ENCODE data around the gene MDP1. TPM values are rescaled to one million over a fixed set of nuclear protein-coding genes. Genes with fewer than 3 reads are reported as not detected.

MDP1 gene
- polyA plus RNA-seq, 2 of the 4 experiments (the other 2 are of a cell fraction): 21.6 to 38.6 TPM

- ATAC-seq (no peak), FAIRE-seq (no peak), DNase-seq (ENCODE audit: low read depth in 1 of 2, low spot score in 1 of 2) (no peak)
- CTCF ChIA-PET: interaction anchor here (1.1 to 8.0 kb wide), 3 partner anchors 8 to 18 kb away, joined by 4 to 64 read pairs (median 4); partner anchors contain the start of gene IRF9
- Histone ChIP-seq H3K27ac (no peak overlapping the region), H3K9me3 (no peaks in the 10 kb centered on the region), H3K4me1 (no peaks in the 10 kb centered on the region), H3K4me3 (no peak overlapping the region), H3K4me2 (no peak overlapping the region)
- POLR2A ChIA-PET: interaction anchor here (1.7 to 1.9 kb wide), 2 partner anchors 10 to 18 kb away, joined by 5 to 9 read pairs; partner anchors contain the start of genes IPO4 and IRF9
- no peak for TF ChIP-seq HOXA7 (CRISPR knock-in tag; IDR thresholded peaks at IDR 0.05)
- no peak for TF ChIP-seq CHD4 (IDR thresholded peaks at IDR 0.05; ENCODE audit: borderline replicate concordance)
- TF ChIP-seq, protein P1, sequence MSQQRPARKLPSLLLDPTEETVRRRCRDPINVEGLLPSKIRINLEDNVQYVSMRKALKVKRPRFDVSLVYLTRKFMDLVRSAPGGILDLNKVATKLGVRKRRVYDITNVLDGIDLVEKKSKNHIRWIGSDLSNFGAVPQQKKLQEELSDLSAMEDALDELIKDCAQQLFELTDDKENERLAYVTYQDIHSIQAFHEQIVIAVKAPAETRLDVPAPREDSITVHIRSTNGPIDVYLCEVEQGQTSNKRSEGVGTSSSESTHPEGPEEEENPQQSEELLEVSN (IDR thresholded peaks at IDR 0.05; ENCODE audit: borderline replicate concordance, low read depth): no peak
- no peak for TF ChIP-seq FOSL2 (IDR thresholded peaks at IDR 0.05)
- TF ChIP-seq FOSL2 (CRISPR knock-in tag; IDR thresholded peaks at IDR 0.05): no peak
- 88% methylated on average over 12 of the region's 12 CpGs for WGBS (ENCODE audit: missing lambda C conversion rate)
Observed at GRCh38 chr14:24178399-24179178, 37.3 kb downstream of the MDP1 start.

- Histone ChIP-seq H3K4me3 (no peak overlapping the region), H3K4me1 (no peaks in the 10 kb centered on the region), H3K4me2 (no peak overlapping the region), H3K27ac (no peak overlapping the region), H3K9me3 (no peaks in the 10 kb centered on the region)
- FAIRE-seq (no peak), ATAC-seq (no peak), DNase-seq (ENCODE audit: low read depth in 1 of 2, low spot score in 1 of 2) (no peak)
- TF ChIP-seq EHMT2 (IDR thresholded peaks at IDR 0.05; ENCODE audit: low read depth): no peak
- TF ChIP-seq MAFK (IDR thresholded peaks at IDR 0.05; ENCODE audit: partially characterized antibody): no peak
- no peak for TF ChIP-seq NPAS2 (CRISPR knock-in tag; IDR thresholded peaks at IDR 0.05; ENCODE audit: borderline replicate concordance)
- TF ChIP-seq ELK1 (IDR thresholded peaks at IDR 0.05; ENCODE audit: low read depth, low read length): no peak
- no peak for TF ChIP-seq TFCP2L1 (CRISPR knock-in tag; IDR thresholded peaks at IDR 0.05)
- TF ChIP-seq POLR2AphosphoS2 (conservative IDR thresholded peaks at IDR 0.05; ENCODE audit: low read length): no peak
- no peak for TF ChIP-seq ESRRA (IDR thresholded peaks at IDR 0.05; ENCODE audit: borderline replicate concordance, low read length)
- TF ChIP-seq, protein P1 (IDR thresholded peaks at IDR 0.05; ENCODE audit: borderline replicate concordance, low read depth): no peak
- TF ChIP-seq, protein P2, sequence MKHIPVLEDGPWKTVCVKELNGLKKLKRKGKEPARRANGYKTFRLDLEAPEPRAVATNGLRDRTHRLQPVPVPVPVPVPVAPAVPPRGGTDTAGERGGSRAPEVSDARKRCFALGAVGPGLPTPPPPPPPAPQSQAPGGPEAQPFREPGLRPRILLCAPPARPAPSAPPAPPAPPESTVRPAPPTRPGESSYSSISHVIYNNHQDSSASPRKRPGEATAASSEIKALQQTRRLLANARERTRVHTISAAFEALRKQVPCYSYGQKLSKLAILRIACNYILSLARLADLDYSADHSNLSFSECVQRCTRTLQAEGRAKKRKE (CRISPR knock-in tag; IDR thresholded peaks at IDR 0.05; ENCODE audit: low read depth): no peak
- TF ChIP-seq CBX8 (IDR thresholded peaks at IDR 0.05): no peak
- TF ChIP-seq HOXB13 (CRISPR knock-in tag; IDR thresholded peaks at IDR 0.05; ENCODE audit: low read depth): no peak
- TF ChIP-seq, protein P3, sequence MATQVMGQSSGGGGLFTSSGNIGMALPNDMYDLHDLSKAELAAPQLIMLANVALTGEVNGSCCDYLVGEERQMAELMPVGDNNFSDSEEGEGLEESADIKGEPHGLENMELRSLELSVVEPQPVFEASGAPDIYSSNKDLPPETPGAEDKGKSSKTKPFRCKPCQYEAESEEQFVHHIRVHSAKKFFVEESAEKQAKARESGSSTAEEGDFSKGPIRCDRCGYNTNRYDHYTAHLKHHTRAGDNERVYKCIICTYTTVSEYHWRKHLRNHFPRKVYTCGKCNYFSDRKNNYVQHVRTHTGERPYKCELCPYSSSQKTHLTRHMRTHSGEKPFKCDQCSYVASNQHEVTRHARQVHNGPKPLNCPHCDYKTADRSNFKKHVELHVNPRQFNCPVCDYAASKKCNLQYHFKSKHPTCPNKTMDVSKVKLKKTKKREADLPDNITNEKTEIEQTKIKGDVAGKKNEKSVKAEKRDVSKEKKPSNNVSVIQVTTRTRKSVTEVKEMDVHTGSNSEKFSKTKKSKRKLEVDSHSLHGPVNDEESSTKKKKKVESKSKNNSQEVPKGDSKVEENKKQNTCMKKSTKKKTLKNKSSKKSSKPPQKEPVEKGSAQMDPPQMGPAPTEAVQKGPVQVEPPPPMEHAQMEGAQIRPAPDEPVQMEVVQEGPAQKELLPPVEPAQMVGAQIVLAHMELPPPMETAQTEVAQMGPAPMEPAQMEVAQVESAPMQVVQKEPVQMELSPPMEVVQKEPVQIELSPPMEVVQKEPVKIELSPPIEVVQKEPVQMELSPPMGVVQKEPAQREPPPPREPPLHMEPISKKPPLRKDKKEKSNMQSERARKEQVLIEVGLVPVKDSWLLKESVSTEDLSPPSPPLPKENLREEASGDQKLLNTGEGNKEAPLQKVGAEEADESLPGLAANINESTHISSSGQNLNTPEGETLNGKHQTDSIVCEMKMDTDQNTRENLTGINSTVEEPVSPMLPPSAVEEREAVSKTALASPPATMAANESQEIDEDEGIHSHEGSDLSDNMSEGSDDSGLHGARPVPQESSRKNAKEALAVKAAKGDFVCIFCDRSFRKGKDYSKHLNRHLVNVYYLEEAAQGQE (IDR thresholded peaks at IDR 0.05): no peak
- no peak for TF ChIP-seq RCOR1 (IDR thresholded peaks at IDR 0.05; ENCODE audit: low read depth, low read length)
- no peak for TF ChIP-seq SMC3 (IDR thresholded peaks at IDR 0.05)
- TF ChIP-seq ZSCAN20 (CRISPR knock-in tag; IDR thresholded peaks at IDR 0.05): no peak
- no peak for TF ChIP-seq BHLHE40 (IDR thresholded peaks at IDR 0.05; ENCODE audit: low read depth, low read length)
- ChIA-PET CTCF (interaction anchor here (1.0 to 1.3 kb wide), 3 partner anchors 17 to 120 kb away, joined by 3 to 6 read pairs (median 4); partner anchors contain the start of gene IRF9), POLR2A (interaction anchor here (1.1 kb wide), 1 partner anchor 18 kb away, joined by 5 read pairs; the partner anchor contains the start of gene TM9SF1)
- WGBS (ENCODE audit: missing lambda C conversion rate): 94% methylated on average over 6 of the region's 14 CpGs
Observed at GRCh38 chr14:24177891-24178290, 38.0 kb downstream of the MDP1 start.
